Stimulated activated CD4-positive, alpha-beta T cell treated with anti-CD3 and anti-CD28 coated beads, Interleukin-4, amount 100 ng/mL, for 4 hours (primary cell): ENCODE measurements around the gene UBE2R2.
"Not testable (repeated sequence)": the region's sequence is repeated elsewhere in the genome, so short reads cannot be mapped to it uniquely, and the experiment has no call there.

Source experiments
- DNase-seq, 2 experiments: peaks; one replicate each; pipeline ENCODE4 v3.0.0-alpha.2; 2020

The UBE2R2 gene

DNA sequence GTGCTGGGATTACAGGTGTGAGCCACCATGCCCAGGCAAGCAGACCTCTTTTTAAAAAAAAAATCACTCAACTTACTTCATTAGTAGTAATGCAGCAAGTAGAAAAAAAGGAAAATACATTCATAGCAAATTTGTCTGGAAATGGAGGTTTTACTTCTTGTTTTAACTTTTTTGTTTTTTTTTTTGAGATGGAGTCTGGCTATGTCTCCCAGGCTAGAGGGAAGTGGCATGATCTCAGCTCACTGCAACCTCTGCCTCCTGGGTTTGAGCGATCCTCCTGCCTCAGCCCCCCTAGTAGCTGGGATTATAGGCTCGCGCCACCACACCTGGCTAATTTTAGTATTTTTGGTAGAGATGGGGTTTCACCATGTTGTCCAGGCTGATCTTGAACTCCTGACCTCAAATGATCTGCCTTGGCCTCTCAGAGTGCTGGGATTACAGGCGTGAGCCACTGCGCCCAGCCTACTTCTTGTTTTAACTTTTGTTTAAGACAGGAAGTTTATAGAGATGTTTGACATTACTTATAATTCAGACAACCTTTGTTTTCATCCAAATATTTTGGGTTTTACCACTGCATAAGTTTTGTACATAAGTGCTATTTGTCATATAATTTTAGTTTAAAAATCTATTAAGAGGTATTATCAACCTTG lies 26.5 kb downstream of the UBE2R2 start:
- no peak for DNase-seq

- no peak for DNase-seq
Measured at GRCh38 chr9:33846231-33846630, 29.3 kb downstream of the UBE2R2 start.

GRCh38 chr9:33847894-33848205 lies 30.9 kb downstream of the UBE2R2 start:
- not testable (repeated sequence) for DNase-seq

DNA sequence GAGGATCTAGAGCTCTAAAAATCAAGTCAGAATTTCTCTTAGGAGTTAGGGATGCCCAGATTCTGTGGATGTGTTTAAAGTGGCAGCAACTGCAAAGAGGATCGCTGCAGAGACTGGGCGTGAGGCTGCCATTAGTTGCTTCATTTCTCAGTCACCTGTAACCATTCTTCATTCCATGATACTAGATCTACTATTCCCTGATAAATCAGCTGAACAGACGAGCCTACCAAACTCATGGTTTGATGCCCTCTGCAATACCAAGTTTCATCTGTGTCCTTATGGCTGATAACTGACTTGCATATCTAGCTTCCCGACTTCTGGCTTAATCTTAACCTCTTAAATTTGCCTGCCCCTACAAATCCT lies 33.3 kb downstream of the UBE2R2 start:
- DNase-seq: no peak

DNA sequence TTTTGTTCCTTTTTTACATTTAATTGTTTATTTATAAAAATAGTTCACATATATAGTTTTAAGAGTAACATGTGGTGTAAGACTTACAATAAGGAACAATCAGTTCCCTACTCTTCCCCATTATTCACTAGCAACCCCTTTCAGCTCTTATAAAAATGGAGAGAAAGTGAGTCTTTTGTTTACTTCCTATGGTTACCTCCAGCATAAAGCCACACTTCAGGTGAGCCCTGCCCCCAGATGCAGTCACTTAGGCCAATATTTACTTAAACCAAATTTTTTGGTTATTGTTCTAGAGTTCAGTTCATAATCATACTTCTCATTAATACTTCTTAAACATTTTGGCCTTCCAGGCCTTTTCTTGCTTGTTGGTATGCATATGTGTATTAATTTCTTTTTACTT lies 33.7 kb downstream of the UBE2R2 start:
- DNase-seq: no peak

DNA sequence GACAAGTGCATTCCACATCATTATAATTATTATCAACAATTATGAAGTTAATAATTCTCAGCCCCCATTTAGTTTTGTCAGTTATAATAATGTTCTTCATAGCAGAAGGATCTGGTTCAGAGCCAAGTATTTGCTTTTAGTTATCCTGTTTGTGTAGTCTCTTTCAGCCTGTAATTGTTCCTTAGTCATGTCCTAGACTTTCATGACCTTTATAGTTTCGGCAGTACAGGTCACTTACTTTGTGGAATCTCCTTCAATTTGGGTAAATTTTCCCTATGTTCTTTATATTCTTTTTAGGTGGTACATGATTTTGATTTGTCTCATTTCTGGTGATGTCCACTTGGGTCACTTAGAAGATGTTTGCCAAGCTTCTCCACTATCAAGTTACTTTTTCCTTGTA lies 34.3 kb downstream of the UBE2R2 start:
- DNase-seq: no peak

- DNase-seq: peak; percentile 24 to 45
Measured at GRCh38 chr9:33852216-33852826, 35.4 kb downstream of the UBE2R2 start.

DNA sequence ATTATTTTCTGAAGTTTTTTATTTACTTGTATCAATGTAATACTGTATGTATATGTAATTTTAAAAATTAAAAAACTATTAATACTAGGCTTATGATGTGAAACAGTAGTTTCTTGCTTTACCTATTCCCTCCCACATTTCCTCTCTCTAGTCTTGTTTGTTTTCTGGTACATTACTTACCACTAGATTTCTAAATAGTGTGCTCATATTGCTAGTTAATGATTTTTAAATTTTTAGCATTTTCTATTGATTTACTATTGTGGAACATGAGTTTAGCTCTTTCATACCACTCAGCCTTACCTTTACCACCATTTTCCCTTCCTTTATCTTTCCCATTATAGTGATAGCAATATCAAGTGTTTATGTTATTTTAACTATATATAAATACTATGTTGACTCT lies 39.3 kb downstream of the UBE2R2 start:
- DNase-seq: no peak

DNA sequence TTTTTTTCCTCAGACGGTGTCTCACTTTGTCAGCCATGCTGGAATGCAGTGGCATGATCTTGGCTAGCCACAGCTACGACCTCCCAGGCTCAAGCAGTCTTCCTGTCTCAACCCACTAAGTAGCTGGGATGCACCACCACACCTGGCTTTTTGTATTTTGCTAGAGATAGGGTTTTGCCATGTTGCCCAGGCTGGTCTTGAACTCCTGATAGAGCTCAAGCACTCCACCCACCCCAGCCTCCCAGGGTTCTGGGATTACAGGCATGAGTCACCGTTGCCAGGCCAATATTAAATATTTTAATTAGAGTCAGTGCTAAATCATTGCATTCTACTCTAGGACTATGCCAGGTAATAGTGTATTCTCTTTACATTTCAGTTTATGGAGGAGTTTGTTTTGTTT lies 41.5 kb downstream of the UBE2R2 start:
- DNase-seq: no peak

GRCh38 chr9:33860200-33860871 lies 43.4 kb downstream of the UBE2R2 start:
- DNase-seq: no peak

- DNase-seq: no peak
Measured at GRCh38 chr9:33861917-33862453, 45.0 kb downstream of the UBE2R2 start.

DNA sequence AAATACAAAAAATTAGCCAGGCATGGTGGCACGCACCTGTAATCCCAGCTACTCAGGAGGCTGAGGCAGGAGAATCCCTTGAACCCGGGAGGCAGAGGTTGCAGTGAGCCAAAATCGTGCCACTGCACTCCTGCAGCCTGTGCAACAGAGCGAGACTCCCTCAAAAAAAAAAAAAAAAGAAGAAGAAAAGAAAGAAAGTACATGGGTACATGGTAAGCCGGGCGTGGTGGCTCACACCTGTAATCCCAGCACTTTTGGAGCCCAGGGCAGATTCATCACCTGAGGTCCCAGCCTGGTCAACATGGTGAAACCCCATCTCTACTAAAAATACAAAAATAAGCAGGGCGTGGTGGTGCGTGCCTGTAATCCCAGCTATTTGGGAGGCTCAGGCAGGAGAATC lies 46.1 kb downstream of the UBE2R2 start:
- not testable (repeated sequence) for DNase-seq

- no peak for DNase-seq
Measured at GRCh38 chr9:33867747-33868439, 50.9 kb downstream of the UBE2R2 start.

DNA sequence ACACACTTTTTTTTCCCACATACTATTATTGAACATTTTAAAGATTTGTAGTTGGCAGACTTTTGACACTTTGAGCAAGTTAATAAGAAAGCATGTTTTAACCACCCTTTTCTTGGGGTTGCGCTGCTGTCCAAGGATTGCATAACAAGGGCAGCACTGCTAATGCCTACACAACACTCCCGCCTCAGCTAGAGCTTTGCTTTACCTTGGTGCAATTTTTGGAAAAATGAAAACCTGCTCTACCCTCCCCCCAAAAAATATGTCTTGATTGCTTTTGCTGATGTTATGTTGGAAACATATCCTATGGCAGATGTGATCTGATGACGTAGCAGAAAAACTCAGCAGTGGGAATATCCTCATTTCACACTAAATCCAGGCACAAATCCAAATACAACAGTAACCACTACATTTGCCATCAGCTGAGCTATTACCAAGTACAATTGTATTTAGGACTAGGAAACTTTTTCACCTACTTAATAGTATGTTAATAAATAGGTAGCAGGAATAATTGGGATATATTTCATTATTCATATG lies 51.5 kb downstream of the UBE2R2 start:
- DNase-seq: no peak

DNA sequence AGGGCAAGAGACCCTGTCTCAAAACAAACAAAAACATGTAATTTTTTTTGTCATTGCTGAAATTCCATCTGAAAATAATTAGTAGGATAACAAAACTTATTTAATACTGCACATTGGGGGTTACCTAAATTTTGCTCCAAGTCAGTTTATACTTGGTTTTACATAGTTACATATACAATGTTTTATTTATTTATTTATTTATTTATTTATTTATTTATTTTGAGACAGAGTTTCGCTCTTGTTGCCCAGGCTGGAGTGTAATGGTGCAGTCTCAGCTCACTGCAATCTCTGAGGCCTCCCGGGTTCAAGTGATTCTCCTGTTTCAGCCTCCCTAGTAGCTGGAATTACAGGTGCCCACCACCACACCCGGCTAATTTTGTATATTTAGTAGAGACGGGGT lies 52.3 kb downstream of the UBE2R2 start:
- DNase-seq: not testable (repeated sequence)

GRCh38 chr9:33877727-33878489 lies 60.9 kb downstream of the UBE2R2 start:
- DNase-seq: no peak

- DNase-seq: no peak
Measured at GRCh38 chr9:33878691-33879366, 61.9 kb downstream of the UBE2R2 start.

DNA sequence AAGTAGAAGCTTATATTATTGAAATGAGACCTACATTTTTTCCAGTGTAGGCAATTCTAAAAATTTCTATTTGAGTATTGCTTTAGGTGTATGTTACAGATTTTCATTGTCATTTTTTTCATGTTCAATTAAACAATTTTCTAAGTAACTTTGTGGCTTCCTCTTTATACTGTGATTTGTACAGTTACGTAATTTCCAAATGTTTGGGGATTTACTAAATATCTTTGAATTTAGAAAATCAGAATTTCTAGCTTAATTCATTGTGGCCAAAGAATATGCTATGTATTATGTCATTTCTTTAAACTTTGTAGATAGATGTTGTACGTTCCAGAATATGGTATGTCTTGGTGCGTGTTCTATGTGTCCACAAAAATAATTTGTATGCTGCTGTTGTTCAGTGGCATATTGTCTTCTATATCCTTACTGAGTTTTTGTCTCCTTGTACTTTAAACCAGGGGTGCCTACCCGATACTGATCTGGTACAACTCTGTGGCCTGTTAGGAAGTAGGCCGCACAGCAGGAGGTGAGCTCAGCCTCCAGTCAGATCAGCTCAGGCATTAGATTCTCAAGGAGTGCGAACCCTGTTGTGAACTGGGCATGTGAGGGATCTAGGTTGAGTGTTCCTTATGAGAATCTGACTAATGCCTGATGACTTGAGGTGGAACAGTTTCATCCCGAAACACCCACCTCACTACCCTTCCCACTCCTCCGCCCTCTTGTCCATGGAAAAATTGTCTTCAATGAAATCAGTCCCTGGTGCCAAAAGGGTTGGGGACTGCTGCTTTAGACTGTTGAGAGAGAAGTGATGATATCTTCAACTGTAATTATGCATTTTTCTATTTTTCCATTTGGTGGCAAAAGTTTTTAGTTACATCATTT lies 63.5 kb downstream of the UBE2R2 start:
- DNase-seq: no peak

GRCh38 chr9:33881635-33882034 lies 64.7 kb downstream of the UBE2R2 start:
- no peak for DNase-seq

DNA sequence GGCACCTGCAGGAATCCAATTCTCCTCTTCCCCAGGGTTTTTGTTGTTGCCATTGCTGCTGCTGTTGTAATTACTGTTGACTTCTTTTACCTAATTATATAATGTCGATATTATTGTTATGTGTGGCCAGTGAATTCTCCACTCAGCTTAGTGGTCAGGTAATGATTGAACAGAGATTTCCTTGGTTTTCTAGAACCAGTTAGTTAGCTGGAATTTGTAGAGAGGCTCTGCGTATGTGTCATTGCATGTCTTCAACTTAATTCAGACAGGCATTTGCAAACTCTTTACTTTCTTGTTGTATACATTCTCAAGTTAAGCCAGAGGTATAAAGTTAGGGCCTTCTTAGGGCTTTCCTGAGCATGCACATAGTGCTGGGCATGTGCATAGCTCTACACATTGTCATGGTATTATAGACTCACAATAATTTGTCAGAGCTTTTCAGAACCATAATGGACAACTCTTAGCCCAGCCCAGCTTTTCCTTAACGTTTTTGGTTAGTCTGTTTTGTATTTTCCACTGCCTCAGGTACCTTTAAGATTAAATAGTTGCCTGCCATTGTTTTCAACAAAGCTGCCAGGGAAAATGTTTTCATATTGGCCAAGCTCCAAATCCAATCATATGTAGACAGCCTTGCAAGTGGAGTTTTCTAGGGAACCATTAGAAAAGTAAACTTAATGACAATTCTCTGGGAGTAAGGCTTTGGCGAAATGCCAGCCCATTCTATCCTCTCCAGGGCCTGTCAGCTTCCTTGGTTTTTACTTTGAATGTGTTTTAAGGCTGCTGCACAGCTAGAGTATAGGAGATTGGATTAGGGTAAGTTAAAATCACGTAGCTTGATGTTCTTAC lies 68.1 kb downstream of the UBE2R2 start:
- DNase-seq: no peak
